ENCODE measurements around the gene NTF4.

GRCh38 chr19:49081273-49081672 is 16.7 kb upstream of the NTF4 start:
- TF ChIP-seq, protein P1, sequence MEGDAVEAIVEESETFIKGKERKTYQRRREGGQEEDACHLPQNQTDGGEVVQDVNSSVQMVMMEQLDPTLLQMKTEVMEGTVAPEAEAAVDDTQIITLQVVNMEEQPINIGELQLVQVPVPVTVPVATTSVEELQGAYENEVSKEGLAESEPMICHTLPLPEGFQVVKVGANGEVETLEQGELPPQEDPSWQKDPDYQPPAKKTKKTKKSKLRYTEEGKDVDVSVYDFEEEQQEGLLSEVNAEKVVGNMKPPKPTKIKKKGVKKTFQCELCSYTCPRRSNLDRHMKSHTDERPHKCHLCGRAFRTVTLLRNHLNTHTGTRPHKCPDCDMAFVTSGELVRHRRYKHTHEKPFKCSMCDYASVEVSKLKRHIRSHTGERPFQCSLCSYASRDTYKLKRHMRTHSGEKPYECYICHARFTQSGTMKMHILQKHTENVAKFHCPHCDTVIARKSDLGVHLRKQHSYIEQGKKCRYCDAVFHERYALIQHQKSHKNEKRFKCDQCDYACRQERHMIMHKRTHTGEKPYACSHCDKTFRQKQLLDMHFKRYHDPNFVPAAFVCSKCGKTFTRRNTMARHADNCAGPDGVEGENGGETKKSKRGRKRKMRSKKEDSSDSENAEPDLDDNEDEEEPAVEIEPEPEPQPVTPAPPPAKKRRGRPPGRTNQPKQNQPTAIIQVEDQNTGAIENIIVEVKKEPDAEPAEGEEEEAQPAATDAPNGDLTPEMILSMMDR (IDR thresholded peaks at IDR 0.05; ENCODE audit: low read depth, low read length): no peak
- TF ChIP-seq EZH2phosphoT487 (IDR thresholded peaks at IDR 0.05; ENCODE audit: low read depth): no peak
